ENCODE data around the gene AGMO. TPM values are rescaled to one million over a fixed set of nuclear protein-coding genes. Genes with fewer than 3 reads are reported as not detected.

AGMO gene
- total and polyA plus RNA-seq, 4 donors = 21.6 to 46.6 (median 31.6) TPM

DNA sequence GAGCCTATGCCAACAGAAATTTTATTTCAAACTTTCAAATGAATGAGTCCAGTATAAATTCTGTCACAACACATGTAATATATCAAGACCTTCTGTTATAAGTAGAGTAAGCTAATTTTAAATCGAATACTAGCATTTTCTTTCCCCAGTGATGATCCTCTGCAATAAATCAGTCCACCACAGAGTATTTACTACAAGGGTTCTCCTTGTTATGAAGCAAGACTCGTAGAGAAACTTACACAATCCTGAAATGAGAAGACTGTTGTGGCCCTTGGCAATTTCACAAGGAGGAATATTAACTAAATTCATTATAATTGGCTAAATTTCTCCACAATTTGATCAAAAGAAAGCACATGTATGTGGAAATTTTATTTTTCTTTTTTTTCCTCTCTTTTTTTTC lies 346.8 kb downstream of the AGMO start:
- H3K27ac ChIP-seq (ENCODE audit: low read depth in 1 of 2, low read length in 2 of 2) = no peak overlapping the region
- no peak for TF ChIP-seq FOXA2 (IDR thresholded peaks at IDR 0.05)
- no peak for TF ChIP-seq FOXA1 (IDR thresholded peaks at IDR 0.05)
- TF ChIP-seq, protein P1, sequence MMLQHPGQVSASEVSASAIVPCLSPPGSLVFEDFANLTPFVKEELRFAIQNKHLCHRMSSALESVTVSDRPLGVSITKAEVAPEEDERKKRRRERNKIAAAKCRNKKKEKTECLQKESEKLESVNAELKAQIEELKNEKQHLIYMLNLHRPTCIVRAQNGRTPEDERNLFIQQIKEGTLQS (IDR thresholded peaks at IDR 0.05) = no peak
- no peak for TF ChIP-seq SP1 (IDR thresholded peaks at IDR 0.05)
- TF ChIP-seq, protein P2, sequence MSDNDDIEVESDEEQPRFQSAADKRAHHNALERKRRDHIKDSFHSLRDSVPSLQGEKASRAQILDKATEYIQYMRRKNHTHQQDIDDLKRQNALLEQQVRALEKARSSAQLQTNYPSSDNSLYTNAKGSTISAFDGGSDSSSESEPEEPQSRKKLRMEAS (IDR thresholded peaks at IDR 0.05) = no peak
- TF ChIP-seq HNF4A (conservative IDR thresholded peaks at IDR 0.05) = no peak
- TF ChIP-seq RXRA (IDR thresholded peaks at IDR 0.05) = no peak
- TF ChIP-seq, protein P3, sequence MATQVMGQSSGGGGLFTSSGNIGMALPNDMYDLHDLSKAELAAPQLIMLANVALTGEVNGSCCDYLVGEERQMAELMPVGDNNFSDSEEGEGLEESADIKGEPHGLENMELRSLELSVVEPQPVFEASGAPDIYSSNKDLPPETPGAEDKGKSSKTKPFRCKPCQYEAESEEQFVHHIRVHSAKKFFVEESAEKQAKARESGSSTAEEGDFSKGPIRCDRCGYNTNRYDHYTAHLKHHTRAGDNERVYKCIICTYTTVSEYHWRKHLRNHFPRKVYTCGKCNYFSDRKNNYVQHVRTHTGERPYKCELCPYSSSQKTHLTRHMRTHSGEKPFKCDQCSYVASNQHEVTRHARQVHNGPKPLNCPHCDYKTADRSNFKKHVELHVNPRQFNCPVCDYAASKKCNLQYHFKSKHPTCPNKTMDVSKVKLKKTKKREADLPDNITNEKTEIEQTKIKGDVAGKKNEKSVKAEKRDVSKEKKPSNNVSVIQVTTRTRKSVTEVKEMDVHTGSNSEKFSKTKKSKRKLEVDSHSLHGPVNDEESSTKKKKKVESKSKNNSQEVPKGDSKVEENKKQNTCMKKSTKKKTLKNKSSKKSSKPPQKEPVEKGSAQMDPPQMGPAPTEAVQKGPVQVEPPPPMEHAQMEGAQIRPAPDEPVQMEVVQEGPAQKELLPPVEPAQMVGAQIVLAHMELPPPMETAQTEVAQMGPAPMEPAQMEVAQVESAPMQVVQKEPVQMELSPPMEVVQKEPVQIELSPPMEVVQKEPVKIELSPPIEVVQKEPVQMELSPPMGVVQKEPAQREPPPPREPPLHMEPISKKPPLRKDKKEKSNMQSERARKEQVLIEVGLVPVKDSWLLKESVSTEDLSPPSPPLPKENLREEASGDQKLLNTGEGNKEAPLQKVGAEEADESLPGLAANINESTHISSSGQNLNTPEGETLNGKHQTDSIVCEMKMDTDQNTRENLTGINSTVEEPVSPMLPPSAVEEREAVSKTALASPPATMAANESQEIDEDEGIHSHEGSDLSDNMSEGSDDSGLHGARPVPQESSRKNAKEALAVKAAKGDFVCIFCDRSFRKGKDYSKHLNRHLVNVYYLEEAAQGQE (IDR thresholded peaks at IDR 0.05) = no peak
- no peak for TF ChIP-seq EGR1 (IDR thresholded peaks at IDR 0.05; ENCODE audit: low read depth in 2 of 2)
- TF ChIP-seq, protein P4, sequence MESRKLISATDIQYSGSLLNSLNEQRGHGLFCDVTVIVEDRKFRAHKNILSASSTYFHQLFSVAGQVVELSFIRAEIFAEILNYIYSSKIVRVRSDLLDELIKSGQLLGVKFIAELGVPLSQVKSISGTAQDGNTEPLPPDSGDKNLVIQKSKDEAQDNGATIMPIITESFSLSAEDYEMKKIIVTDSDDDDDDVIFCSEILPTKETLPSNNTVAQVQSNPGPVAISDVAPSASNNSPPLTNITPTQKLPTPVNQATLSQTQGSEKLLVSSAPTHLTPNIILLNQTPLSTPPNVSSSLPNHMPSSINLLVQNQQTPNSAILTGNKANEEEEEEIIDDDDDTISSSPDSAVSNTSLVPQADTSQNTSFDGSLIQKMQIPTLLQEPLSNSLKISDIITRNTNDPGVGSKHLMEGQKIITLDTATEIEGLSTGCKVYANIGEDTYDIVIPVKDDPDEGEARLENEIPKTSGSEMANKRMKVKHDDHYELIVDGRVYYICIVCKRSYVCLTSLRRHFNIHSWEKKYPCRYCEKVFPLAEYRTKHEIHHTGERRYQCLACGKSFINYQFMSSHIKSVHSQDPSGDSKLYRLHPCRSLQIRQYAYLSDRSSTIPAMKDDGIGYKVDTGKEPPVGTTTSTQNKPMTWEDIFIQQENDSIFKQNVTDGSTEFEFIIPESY (IDR thresholded peaks at IDR 0.05) = no peak
- no peak for TF ChIP-seq TAF1 (conservative IDR thresholded peaks at IDR 0.05)
- no peak for TF ChIP-seq GABPA (IDR thresholded peaks at IDR 0.05 in 1 of 2, conservative IDR thresholded peaks at IDR 0.05 in 1 of 2)
- no peak for DNase-seq (ENCODE audit: low spot score)
- WGBS = 80% methylated on average over 2 of the region's 2 CpGs
- H3K9me3 ChIP-seq (ENCODE audit: control insufficient read depth in 4 of 4, low read length in 3 of 4) = no peaks in the 10 kb centered on the region
- H3K4me1 ChIP-seq (ENCODE audit: control insufficient read depth in 4 of 4, insufficient read depth in 4 of 4, low read length in 3 of 4) = peaks cover 0 to 14% (median 0%) of the 10 kb centered on the region in 4 donors
- H3K27me3 ChIP-seq (ENCODE audit: control insufficient read depth in 4 of 4, insufficient read depth in 4 of 4, low read length in 3 of 4) = no peaks in the 10 kb centered on the region
- no peak overlapping the region for H3K4me3 ChIP-seq (ENCODE audit: low read depth in 1 of 3, low read length in 3 of 3)
- no peaks in the 10 kb centered on the region for H3K36me3 ChIP-seq (ENCODE audit: control insufficient read depth in 4 of 4, insufficient read depth in 3 of 4, low read depth in 1 of 4, low read length in 3 of 4)
- no peak overlapping the region for H3K9ac ChIP-seq (ENCODE audit: low read depth in 1 of 2, low read length in 2 of 2)

DNA sequence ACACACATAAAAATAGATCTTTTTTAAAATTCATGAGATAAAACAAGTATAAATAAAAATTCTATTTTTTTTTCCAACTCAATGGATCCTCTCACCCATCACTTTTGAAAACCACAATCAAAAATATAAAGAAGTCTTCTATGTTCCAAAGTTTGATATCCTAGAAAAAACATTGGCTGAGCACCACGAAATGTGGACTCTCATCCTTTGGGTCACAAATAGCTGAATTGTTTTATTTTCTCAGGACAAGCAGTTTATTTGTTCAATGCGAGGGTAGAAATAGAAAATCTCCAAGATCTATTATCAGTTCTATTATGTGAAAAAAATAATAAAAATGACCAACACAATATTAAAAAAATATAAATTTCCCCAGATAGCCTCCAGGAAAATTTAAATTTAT lies 348.7 kb downstream of the AGMO start:
- H3K4me1 ChIP-seq (ENCODE audit: control insufficient read depth in 4 of 4, insufficient read depth in 4 of 4, low read length in 3 of 4) = peaks cover 0 to 14% (median 0%) of the 10 kb centered on the region in 4 donors
- DNase-seq (ENCODE audit: low spot score) = no peak
- H3K27ac ChIP-seq (ENCODE audit: low read depth in 1 of 2, low read length in 2 of 2) = no peak overlapping the region
- no peak overlapping the region for H3K4me3 ChIP-seq (ENCODE audit: low read depth in 1 of 3, low read length in 3 of 3)
- TF ChIP-seq GABPA (IDR thresholded peaks at IDR 0.05 in 1 of 2, conservative IDR thresholded peaks at IDR 0.05 in 1 of 2) = no peak
- TF ChIP-seq NR2F2 (IDR thresholded peaks at IDR 0.05) = no peak
- TF ChIP-seq, protein P5, sequence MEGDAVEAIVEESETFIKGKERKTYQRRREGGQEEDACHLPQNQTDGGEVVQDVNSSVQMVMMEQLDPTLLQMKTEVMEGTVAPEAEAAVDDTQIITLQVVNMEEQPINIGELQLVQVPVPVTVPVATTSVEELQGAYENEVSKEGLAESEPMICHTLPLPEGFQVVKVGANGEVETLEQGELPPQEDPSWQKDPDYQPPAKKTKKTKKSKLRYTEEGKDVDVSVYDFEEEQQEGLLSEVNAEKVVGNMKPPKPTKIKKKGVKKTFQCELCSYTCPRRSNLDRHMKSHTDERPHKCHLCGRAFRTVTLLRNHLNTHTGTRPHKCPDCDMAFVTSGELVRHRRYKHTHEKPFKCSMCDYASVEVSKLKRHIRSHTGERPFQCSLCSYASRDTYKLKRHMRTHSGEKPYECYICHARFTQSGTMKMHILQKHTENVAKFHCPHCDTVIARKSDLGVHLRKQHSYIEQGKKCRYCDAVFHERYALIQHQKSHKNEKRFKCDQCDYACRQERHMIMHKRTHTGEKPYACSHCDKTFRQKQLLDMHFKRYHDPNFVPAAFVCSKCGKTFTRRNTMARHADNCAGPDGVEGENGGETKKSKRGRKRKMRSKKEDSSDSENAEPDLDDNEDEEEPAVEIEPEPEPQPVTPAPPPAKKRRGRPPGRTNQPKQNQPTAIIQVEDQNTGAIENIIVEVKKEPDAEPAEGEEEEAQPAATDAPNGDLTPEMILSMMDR (IDR thresholded peaks at IDR 0.05; ENCODE audit: low read depth, low read length, missing input control) = no peak
- no peak for TF ChIP-seq RAD21 (IDR thresholded peaks at IDR 0.05)
- no peak for TF ChIP-seq YY1 (IDR thresholded peaks at IDR 0.05)
- TF ChIP-seq JUND (IDR thresholded peaks at IDR 0.05) = no peak
- TF ChIP-seq HNF4G (IDR thresholded peaks at IDR 0.05) = peak; percentile 60
- TF ChIP-seq, protein P2 (IDR thresholded peaks at IDR 0.05) = no peak
- TF ChIP-seq RXRA (IDR thresholded peaks at IDR 0.05) = peak in 1 of 2 donors; percentile 17
- TF ChIP-seq HNF4A (conservative IDR thresholded peaks at IDR 0.05) = peak; percentile 88 to 91
- peak; percentile 10 for TF ChIP-seq SP1 (IDR thresholded peaks at IDR 0.05)
- TF ChIP-seq, protein P3 (IDR thresholded peaks at IDR 0.05) = no peak
- TF ChIP-seq, protein P4 (IDR thresholded peaks at IDR 0.05) = peak; percentile 31
- H3K9me3 ChIP-seq (ENCODE audit: control insufficient read depth in 4 of 4, low read length in 3 of 4) = no peaks in the 10 kb centered on the region
- no peaks in the 10 kb centered on the region for H3K36me3 ChIP-seq (ENCODE audit: control insufficient read depth in 4 of 4, insufficient read depth in 3 of 4, low read depth in 1 of 4, low read length in 3 of 4)
- no peak overlapping the region for H3K9ac ChIP-seq (ENCODE audit: low read depth in 1 of 2, low read length in 2 of 2)
- no peaks in the 10 kb centered on the region for H3K27me3 ChIP-seq (ENCODE audit: control insufficient read depth in 4 of 4, insufficient read depth in 4 of 4, low read length in 3 of 4)
- 33% methylated on average over 2 of the region's 2 CpGs for WGBS

Data from liver (tissue), 9 donors.